Panc1 (cell line): Measurements from ENCODE around the gene CCHCR1.

Experiments
- CTCF ChIP-seq: fragments of 450-650 bp; IDR thresholded peaks from 2 replicates; pipeline ENCODE4 v1.5.1; 2017; ENCODE audit warnings: mild to moderate bottlenecking
- POLR2AphosphoS5 ChIP-seq: IDR thresholded peaks from 2 replicates; pipeline ENCODE4 v1.6.1; 2012; ENCODE audit warnings: mild to moderate bottlenecking, low read depth, low read length, moderate library complexity
- SIN3A ChIP-seq: IDR thresholded peaks from 2 replicates; pipeline ENCODE4 v1.6.1; 2012; ENCODE audit warnings: low read depth, mild to moderate bottlenecking, low read length, moderate library complexity, borderline replicate concordance; ENCODE audit not compliant: insufficient read depth
- TCF7L2 ChIP-seq: IDR thresholded peaks from 2 replicates; pipeline ENCODE4 v1.6.1; 2011; ENCODE audit warnings: mild to moderate bottlenecking, low read depth, low read length, inconsistent platforms

DNA sequence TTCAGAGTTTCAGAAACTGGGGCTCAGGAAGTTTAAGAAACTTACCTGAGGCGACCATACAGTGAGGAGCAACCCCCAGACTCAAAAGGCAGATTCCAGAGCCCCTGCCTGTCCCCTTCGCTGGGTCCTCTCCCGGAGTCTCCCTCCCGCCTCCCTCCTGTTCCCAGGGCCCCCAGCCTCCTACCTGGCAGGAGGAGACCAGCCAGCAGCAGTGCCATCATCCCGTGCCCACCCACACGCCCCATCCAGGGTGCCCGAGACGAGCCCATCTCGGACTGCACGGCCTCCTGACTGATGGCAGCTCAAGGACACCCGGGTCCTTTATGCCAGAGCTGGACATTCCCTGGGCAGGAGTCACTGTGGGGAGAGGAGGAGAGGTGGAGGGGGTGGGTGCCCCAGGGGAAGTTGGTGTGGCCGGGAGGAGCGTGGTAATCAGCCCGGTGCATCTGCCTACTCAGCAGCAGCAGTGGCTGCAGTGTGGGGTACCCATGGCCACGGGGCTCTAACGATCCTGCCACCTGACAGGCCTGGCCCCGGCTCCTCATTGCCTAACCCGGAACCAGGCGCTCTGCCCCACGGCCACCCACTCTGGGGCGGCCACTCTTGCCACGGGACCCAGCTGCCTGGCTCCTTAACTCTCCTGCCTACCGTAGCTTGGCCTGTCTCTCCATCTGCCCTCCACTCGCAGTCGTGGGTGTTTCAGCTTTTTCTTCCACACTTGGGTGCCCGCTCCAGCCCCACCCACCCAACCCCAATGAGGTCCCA lies 37.3 kb downstream of the CCHCR1 start, which contains the start of gene CDSN:
- TF ChIP-seq CTCF, result no peak
- TF ChIP-seq TCF7L2, result no peak
- no peak for TF ChIP-seq POLR2AphosphoS5
- no peak for TF ChIP-seq SIN3A
